NCI-H510A treated with DMSO at 0.1 percent for 48 hours (cell line): ENCODE results near the gene SLC26A4.

Experiments
- DNase-seq: peaks from one replicate; lab custom pipeline; 2025; lab: John Stamatoyannopoulos, UW

The SLC26A4 gene

DNA sequence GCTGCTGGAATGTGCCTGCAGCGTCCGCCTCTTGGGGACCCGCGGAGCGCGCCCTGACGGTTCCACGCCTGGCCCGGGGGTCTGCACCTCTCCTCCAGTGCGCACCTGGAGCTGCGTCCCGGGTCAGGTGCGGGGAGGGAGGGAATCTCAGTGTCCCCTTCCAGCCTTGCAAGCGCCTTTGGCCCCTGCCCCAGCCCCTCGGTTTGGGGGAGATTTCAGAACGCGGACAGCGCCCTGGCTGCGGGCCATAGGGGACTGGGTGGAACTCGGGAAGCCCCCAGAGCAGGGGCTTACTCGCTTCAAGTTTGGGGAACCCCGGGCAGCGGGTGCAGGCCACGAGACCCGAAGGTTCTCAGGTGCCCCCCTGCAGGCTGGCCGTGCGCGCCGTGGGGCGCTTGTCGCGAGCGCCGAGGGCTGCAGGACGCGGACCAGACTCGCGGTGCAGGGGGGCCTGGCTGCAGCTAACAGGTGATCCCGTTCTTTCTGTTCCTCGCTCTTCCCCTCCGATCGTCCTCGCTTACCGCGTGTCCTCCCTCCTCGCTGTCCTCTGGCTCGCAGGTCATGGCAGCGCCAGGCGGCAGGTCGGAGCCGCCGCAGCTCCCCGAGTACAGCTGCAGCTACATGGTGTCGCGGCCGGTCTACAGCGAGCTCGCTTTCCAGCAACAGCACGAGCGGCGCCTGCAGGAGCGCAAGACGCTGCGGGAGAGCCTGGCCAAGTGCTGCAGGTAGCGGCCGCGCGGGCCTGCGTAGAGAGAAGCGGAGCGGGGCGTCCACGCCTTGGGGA lies 645 bp downstream of the SLC26A4 start:
- peak; percentile 2 for DNase-seq

DNA sequence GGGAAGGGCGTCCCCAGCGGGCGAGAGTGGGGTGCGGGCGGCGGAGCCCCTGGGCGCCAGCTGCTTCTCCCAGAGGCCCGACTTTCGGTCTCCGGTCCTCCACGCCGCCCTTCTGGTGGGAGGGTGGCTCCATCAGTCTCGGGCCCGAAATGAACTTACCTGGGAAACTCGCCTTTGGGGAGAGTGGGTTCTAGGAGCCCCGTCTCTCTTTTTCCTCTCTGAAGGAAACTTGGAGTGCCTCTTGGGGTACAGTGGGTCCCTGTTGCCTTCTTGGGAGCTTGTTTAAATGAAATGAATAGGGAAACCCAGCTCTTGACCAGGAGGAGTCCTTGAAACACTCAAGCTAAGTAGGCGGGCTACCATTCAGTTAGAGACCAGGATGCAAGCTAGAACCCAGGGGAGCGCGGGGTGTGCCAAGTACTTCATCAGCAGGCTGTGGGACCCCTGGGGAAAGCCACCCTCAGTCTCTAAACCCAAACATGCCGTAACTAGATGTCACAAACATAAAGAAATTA lies 1.3 kb downstream of the SLC26A4 start:
- no peak for DNase-seq

DNA sequence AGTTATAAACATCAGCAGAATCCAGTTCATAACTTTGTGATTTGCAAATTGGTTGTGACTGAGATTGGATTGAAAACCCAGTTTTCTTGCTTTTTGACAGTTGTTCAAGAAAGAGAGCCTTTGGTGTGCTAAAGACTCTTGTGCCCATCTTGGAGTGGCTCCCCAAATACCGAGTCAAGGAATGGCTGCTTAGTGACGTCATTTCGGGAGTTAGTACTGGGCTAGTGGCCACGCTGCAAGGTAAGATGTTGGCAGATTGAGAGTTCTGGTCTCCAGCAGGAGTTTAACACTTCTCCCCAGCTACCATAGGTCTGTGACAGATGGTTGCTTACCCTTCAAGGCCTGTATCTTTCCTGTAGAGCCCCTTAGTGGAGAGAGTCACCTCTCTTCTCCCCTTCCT lies 2.6 kb downstream of the SLC26A4 start:
- DNase-seq = no peak

DNA sequence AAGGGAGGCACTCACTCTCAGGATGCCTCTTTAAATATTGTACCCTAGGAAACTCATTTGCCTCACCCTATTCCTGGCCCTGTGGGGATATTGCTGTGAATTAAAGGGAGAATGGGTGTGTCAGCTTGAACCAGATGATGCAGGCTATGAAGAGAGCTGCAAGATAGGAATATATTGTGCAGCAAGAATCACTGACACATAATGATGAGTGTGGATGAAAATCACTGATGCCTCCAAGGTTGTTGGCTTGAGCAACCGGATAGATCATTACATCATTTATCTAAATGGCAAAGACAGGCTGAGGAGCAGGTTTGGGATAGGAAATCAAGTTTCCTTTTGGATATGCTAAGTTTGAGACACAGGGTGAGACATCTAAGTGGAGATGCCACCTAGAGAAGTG lies 6.2 kb downstream of the SLC26A4 start:
- DNase-seq = no peak

DNA sequence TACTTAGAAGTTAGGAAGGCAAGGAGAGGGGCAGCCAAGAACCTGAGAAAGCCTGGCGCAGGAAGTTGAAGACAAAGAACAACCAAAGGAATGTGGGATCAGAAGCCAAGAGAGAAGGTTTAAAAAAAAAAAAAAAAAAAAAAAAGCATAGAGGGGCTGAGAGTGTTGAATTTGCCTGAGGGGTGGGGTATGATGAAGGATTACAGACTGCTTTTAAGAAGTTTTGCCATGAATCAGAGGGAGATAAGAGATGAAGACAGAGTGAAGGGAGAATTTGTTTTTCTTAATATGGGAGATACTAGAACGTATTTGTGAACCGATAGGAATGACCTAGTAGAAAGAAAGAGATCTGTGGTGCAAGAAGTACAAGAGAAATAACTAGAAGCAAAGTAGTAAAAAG lies 6.7 kb downstream of the SLC26A4 start:
- no peak for DNase-seq

DNA sequence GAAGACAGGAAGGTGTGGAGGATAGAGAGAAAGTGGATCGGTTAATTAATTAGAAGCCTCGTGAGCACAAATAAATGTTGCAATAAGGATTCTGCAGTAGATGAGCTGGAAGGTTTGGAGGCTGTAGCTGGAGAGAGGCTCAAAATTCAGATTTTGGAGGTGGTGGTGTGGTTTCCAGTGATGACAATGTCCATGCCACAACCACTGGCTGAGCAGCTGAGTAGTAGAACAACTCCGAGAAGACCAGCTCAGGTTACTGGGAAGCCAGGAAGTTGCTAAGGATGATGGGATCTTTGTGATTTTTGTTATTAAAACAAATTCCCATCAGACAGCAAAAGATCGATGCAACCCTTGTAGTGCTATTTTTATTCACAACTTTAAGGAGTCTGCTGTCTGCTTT lies 7.7 kb downstream of the SLC26A4 start:
- DNase-seq = no peak

DNA sequence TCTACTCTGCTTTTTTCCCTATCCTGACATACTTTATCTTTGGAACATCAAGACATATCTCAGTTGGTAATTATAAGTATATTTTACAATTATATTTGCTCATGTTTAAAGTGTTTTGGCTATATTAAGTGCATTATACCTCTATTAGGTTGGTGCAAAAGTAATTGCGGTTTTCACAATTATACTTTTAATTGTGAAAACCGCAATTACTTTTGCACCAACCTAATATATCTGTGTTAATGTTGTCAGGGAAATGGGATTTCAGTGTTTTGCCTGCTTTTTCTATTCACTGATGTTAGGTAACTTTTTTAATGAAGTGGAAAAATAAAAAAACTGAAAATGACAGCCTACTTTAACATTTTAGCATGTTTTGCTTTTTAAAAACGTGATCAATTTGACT lies 11.6 kb downstream of the SLC26A4 start:
- no peak for DNase-seq

DNA sequence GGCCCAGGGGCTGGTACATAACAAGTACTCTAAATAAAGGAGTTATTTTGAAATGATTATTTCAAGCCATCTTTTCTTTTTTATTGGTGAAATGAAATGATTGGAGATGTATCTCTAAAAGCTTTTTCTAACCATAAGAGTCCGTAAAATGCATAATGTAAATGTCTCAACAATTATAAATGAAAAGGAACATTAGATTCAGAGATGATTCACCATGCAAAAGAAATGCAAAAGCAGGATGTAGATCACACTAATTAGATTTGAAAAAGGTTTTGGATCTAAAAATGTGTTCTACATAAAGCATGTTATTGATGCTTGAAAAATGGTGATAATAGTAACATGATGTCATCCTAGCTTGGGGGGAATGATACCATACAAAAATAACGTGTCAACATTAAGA lies 15.6 kb downstream of the SLC26A4 start:
- no peak for DNase-seq

DNA sequence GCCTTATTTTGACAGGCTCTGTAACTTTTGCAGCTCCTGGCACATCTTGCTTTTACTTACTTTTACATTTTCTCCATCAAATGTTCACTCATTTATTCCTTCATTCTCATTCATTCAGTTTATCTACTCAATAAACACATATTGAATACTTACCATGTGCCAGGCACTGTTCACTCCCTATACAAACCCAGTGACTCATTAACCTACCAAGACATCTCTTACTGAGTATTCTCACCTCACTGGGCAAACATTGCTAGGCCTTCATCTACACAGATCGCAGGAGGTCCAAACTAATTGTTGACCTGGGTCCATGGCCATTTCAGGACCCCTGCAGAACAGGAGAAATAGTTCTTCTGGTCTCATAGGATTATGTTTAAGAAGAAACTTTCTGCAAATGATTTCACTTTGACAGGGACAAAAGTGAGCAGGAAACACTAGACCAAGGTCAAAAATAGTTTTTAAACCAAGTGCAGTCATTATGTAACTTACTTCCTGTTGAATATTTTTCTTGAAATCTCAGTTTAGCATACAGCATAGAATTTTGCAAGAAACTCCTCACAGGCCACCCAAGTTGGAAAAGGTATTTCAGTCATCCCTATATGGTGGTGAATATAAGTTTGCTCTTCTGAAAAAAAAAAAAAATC lies 17.6 kb downstream of the SLC26A4 start:
- no peak for DNase-seq

DNA sequence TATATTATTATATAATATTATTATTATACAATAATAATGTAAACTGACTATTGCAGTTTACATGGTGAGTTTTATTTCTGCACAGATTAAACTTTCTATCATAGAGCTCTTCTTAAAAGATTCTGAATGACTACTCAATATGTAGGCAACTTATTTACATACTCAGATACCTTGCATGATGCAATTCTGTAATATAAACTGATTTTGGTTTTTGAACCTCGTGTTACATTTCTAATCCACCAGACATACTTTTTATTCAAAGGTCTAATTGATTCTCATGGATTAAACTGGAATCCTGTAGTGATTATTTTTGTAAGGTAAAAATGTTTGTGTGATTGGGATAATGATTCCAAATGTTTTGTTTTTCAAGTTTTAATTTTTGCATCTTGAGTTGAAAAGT lies 19.9 kb downstream of the SLC26A4 start:
- no peak for DNase-seq

DNA sequence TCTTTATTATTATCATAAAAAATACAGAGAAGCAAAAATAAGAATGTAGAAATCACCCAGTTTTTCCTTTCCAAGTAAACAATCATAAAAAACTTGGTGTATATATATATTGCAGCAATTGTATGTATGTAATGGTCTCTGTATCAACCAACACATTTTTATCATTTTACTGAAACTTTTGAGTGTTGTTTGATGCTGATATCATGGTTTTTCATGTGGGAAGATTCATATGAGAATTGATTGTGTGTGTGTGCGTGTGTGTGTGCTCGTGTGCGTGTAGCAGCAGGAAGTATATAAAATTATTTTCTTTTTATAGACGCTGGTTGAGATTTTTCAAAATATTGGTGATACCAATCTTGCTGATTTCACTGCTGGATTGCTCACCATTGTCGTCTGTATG lies 22.3 kb downstream of the SLC26A4 start:
- DNase-seq = no peak

DNA sequence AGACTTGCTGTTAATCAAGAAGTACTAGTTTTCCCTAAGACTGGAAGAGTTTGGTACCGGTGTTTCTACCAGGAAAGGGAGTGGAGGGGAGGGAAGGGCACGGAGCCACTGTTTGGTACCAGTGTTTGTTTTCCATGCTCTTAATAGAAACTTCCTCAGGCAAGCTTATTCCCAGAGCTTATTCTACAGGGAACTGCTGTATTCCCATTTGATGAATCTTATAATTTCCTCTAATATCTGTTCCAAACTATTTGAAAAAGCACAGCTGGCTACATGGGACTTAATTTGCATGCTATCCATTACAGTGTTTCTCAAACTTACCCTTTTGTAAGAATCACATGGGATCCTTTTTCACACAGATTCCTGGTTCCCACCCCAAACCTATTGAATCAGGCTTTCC lies 23.7 kb downstream of the SLC26A4 start:
- no peak for DNase-seq

DNA sequence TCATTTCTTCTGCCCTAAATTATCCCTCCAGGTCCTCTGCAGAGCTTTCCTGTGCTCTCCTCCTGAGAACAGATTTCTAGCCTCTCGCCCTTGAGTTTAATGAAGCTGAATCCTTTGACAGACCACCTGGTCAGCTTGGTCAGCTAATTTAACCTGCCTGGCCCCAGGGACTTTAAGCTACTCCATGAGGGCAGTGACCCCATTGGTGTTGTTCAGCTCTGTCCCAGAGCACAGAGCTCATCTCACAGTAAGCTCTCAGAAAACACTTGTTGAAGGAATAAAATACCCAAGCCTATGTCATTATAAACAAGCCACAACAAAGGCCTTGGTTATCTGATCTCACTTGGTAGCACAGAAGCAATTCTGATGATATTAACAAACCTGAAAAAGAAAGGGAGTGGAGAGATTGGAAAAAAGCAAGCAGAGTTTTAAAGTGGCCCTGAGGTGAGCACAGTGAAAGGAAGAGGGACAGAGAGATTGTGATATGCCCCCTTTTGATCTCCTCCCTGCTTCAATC lies 24.4 kb downstream of the SLC26A4 start:
- DNase-seq = no peak

DNA sequence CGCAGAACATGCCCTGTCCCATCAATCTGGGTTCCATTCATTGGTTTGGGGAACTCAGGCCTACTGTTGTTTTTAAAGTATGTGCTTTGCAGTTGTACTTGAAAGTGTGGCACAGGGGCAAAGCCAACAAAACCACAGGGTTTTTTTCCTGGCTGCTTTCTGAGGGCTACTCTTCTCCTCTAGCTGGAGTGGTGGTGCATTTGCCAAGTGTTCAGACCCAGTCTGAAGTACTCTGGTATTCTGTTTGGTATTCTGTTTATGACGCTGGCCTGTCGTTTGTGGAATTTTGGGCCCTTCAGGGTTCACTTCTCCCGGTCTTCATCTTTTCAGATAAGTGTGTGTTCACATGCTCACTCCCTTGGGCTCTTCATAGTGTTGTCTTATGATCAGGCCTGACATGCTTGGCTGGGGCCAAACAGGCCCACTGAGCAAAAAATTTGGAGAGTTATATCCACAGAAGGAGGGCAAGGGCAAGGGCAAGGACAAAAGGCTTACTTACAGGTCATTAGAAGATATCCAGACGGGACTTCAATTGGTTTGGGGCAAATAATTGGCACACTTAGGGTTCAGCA lies 26.3 kb downstream of the SLC26A4 start:
- DNase-seq = no peak

DNA sequence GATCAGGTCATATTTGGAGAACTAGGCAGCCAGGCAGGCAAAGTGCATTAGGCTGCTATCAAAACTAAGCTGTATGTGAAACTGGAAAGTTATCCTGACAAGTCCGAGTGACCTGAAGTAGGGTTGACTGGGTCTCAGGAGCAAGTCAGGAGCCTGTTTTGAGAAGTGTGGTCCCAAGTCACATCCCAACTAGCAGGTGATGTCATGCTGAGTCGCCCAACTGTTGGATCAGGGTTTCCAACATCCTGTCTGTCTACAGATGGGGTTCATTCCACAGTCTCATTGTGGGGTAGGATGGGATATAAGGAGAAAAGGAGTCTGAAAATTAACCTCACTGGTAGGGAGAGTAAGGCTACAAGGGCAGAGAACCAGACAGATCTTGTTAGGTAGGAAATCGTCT lies 27.0 kb downstream of the SLC26A4 start:
- no peak for DNase-seq

DNA sequence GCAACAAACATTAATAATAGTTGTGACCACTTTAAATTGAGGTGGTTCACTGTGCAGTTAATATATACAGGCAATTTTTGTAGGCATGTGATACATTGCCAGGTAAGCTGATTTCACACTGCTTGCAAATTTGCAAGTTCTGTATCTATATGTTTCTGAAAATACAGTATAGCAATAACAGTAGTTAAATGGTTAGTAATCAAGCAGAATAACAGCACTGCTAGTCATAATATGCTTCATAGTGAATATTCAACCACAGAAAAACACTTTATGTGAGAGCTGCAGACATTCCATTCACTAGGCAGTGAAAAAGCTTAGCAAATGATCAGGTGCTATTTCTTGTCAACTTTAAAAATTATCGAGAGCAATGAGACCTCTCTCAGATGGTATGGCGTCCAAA lies 28.9 kb downstream of the SLC26A4 start:
- DNase-seq = no peak

DNA sequence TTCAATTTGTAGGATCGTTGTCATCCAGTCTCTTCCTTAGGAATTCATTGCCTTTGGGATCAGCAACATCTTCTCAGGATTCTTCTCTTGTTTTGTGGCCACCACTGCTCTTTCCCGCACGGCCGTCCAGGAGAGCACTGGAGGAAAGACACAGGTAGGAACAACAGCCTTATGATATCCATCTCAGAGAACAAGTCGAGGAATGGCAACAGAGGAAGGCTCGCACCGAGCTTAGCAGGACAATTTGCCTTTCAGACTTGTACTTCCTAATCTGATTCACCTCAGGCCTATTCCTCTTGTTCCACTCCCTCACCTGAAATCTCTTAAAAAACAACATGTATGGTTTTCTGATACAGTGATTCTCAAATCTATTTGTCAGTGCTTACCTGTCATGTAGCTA lies 29.5 kb downstream of the SLC26A4 start:
- no peak for DNase-seq

DNA sequence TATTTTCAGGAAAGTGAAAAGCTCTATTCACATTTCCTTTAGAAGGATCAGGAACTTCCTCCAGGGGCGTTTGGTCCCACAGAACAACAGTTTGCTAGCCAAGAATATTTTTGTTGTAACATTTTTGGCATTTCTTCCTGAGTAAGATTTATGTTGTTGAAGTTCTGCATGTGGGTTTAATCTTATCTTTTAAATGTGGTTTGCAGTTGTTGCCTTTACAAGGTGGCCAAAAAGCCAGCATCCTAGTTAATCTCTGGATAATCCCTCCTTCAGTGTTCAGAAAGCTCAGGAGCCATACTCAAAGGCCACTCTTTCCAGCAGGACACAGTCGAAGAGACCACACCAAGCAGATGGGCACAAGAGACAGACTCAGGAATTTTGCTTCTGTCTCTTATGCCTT lies 30.0 kb downstream of the SLC26A4 start:
- no peak for DNase-seq

DNA sequence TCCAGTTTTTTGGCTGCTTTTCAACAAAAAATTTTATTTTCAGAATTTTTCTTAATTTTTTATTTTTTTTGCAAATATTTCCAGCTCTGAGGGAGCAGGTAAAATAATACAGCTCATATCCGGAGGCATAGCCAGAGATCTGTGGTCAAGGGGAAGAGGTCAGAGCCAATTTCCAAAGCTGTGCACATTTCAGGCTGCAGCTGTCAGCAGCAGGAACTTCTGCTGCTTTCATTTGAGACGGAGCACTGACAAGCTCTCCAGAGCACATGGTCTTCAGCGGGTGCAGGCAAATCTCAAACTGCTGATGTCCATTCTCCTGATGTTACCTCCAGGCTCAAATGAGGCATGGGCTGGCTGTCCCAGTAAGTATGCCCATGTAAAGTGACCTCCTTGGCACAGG lies 31.1 kb downstream of the SLC26A4 start:
- no peak for DNase-seq

DNA sequence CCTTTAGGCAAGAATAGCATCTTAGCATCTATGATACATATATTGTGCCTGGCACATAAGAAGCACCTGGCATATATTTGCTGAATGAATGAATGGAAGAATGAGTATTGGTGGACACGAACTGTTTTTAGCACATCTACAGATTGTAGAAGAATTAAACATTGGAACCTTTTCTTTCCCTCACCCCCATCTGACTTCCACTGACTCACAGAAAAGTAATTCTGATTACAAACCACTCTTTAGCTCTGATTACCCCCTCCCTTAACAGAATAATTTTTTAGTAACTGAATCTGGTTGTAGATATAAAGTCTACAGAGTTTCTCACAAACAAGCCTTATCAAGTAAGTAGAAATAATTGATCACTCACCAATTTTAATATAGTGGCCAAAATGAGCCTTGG lies 31.9 kb downstream of the SLC26A4 start:
- DNase-seq = no peak

DNA sequence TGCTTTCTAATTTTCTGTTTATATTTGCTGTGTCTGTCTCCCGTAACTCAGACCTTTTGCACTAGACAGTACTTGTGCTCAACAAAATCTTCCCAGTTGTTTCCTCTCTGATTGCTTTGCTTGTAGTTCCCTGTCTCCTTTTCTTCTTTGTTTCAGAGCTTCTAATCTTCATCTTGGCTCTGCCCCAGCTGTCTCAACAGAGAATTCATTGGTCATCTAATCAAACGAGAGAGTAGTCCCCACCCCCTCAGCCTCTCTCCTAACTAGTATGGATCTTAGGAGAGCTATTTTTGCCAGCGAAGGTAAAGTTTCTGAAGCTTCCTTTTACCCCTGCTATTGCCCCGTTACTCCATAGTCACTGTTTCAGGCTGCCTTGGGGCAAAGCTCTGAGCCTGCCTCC lies 32.8 kb downstream of the SLC26A4 start:
- no peak for DNase-seq

DNA sequence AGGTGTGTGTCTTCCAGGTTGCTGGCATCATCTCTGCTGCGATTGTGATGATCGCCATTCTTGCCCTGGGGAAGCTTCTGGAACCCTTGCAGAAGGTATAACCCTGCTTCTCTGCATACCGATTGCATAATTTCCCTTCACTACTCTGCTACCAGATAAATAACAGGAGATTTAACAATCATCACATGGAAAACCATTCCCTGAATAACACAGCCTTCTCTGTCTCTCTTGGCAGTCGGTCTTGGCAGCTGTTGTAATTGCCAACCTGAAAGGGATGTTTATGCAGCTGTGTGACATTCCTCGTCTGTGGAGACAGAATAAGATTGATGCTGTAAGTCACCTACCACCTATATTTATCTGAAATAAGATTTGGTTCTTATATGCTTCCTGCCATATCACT lies 33.8 kb downstream of the SLC26A4 start:
- no peak for DNase-seq

DNA sequence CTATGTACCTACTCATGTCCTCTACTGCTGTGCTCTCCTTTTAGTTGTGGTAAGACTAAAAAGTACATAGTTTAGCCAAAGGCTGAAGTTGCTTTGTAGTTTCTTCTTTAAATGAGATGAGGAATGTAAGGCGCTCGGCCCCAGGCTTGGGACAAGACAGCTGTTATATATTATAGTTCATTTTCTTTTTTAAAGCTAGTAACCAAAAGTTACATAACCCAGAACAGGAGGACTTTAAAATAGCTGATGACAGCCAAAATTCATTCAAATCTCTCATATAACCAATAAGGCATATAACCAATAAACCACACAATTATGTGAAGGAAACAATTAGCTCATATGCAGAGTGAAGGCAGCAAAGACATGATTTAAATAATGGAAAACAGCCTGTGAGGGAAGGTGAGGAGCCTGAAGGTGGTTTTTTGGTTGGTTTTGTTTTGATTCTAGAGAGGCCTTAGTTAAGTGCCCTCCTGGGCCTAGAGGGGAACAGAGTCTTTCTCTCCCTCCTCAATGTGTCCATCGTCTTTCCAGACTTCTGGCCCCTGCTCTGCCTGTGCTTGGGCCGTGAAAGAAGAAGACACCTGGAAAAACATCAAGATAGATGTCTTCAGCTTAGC lies 35.8 kb downstream of the SLC26A4 start:
- DNase-seq = no peak
